HL-60 (cell line): ENCODE results near the gene TENM3.

Experiments used
- DNase-seq, 2 experiments: peaks; one replicate each; pipeline ENCODE4 v3.0.0-alpha.2; 2010 to 2020; ENCODE audit warnings: low read depth in 1 of 2, low spot score in 1 of 2
- H3K27ac ChIP-seq: fragments of 250-450 bp; sonication (Bioruptor Pico); replicated peaks from 2 replicates; pipeline ENCODE4 v1.5.1; 2020; ENCODE audit warnings: mild to moderate bottlenecking, moderate library complexity
- H3K27me3 ChIP-seq: fragments of 250-450 bp; sonication (Bioruptor Pico); 2 replicates; pipeline ENCODE4 v1.5.1; 2021; ENCODE audit warnings: mild to moderate bottlenecking, moderate library complexity; ENCODE audit not compliant: insufficient read depth, poor library complexity, severe bottlenecking
- H3K4me3 ChIP-seq: replicated peaks from 2 replicates; pipeline ENCODE4 v1.5.1; 2011; ENCODE audit warnings: mild to moderate bottlenecking, control low read depth, low read length; ENCODE audit not compliant: insufficient read depth
- GABPA ChIP-seq: IDR thresholded peaks from 2 replicates; pipeline ENCODE4 v1.6.1; 2012; ENCODE audit warnings: low read depth
- POLR2AphosphoS5 ChIP-seq: IDR thresholded peaks from 2 replicates; pipeline ENCODE4 v1.6.1; 2012; ENCODE audit warnings: low read depth
- SPI1 ChIP-seq: IDR thresholded peaks from 2 replicates; pipeline ENCODE4 v1.6.1; 2012; ENCODE audit warnings: low read depth, mild to moderate bottlenecking, borderline replicate concordance
- TF ChIP-seq, protein P1 (sequence below): IDR thresholded peaks from 2 replicates; pipeline ENCODE4 v1.6.1; 2012; ENCODE audit warnings: low read depth; ENCODE audit not compliant: insufficient replicate concordance
- TF ChIP-seq, protein P2 (sequence below): IDR thresholded peaks from one replicate; pipeline ENCODE4 v1.5.1; 2011; ENCODE audit warnings: low read length, control low read depth, inconsistent platforms; ENCODE audit not compliant: insufficient read depth

Gene TENM3

DNA sequence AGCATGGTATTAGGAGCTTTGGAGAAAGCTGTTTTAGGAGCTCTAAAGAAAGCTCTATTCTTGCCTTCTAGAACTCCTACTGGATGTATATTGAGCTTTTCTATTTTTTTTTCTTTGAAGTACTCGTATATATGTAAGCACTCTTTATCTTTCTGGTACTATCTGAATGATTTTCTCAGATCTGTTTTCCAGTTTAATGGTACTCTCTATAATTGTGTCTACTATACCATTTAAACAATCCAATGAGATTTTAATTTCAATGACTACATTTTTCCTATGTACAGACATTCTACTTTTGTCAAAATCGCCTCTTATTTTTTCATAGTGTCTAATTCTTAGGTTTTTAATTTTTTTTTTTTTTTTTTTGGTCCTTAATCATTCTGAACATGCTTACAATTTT, 345.9 kb downstream of the TENM3 start:
- DNase-seq: no peak
- Histone ChIP-seq H3K27ac (no peak overlapping the region), H3K27me3 (no peaks in the 10 kb centered on the region), H3K4me3 (no peak overlapping the region)
- TF ChIP-seq, protein P1, sequence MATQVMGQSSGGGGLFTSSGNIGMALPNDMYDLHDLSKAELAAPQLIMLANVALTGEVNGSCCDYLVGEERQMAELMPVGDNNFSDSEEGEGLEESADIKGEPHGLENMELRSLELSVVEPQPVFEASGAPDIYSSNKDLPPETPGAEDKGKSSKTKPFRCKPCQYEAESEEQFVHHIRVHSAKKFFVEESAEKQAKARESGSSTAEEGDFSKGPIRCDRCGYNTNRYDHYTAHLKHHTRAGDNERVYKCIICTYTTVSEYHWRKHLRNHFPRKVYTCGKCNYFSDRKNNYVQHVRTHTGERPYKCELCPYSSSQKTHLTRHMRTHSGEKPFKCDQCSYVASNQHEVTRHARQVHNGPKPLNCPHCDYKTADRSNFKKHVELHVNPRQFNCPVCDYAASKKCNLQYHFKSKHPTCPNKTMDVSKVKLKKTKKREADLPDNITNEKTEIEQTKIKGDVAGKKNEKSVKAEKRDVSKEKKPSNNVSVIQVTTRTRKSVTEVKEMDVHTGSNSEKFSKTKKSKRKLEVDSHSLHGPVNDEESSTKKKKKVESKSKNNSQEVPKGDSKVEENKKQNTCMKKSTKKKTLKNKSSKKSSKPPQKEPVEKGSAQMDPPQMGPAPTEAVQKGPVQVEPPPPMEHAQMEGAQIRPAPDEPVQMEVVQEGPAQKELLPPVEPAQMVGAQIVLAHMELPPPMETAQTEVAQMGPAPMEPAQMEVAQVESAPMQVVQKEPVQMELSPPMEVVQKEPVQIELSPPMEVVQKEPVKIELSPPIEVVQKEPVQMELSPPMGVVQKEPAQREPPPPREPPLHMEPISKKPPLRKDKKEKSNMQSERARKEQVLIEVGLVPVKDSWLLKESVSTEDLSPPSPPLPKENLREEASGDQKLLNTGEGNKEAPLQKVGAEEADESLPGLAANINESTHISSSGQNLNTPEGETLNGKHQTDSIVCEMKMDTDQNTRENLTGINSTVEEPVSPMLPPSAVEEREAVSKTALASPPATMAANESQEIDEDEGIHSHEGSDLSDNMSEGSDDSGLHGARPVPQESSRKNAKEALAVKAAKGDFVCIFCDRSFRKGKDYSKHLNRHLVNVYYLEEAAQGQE: no peak
- TF ChIP-seq, protein P2, sequence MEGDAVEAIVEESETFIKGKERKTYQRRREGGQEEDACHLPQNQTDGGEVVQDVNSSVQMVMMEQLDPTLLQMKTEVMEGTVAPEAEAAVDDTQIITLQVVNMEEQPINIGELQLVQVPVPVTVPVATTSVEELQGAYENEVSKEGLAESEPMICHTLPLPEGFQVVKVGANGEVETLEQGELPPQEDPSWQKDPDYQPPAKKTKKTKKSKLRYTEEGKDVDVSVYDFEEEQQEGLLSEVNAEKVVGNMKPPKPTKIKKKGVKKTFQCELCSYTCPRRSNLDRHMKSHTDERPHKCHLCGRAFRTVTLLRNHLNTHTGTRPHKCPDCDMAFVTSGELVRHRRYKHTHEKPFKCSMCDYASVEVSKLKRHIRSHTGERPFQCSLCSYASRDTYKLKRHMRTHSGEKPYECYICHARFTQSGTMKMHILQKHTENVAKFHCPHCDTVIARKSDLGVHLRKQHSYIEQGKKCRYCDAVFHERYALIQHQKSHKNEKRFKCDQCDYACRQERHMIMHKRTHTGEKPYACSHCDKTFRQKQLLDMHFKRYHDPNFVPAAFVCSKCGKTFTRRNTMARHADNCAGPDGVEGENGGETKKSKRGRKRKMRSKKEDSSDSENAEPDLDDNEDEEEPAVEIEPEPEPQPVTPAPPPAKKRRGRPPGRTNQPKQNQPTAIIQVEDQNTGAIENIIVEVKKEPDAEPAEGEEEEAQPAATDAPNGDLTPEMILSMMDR: no peak
- TF ChIP-seq SPI1: no peak
- no peak for TF ChIP-seq GABPA
- no peak for TF ChIP-seq POLR2AphosphoS5

DNA sequence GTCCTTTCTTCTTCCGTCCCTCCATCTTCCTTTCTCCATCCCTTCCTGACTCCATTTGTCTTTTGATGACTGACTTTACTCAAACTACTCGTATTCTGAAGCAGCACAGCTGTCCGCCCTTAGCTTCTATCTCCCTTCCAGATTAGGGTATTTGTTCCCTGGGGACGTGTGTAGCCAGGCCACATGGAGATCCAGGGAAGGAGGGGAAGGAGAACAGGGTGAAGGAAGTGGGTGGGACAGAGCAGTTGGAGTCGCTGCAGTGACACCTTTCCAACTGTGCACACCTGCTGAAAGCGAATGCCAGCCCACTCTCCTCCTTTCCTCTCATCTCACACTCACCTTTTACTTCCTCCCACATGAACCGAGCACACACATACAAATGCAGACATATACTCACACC, 350.2 kb downstream of the TENM3 start:
- no peak overlapping the region for H3K4me3 ChIP-seq
- H3K27ac ChIP-seq: no peak overlapping the region

DNA sequence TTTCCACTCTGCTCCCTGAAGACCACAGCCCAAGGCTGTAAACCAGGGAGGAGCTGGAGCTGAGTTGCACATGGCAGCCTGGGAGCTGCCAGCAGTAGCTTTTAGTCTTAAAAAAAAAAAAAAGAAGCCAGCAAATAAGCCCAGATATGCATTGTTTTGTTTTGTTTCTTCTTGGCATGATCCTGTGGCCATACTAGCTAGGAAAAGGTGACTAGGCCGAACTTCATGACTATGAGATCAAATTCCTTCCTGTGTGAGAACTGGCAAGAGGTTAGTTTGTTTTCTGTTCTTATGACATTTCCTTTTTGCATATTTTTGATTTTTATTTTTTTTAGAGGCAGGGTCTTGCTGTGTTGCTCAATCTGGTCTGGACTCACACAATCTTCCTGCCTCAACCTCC, 350.7 kb downstream of the TENM3 start:
- H3K27me3 ChIP-seq: no peaks in the 10 kb centered on the region
- H3K4me3 ChIP-seq: no peak overlapping the region
- no peak for DNase-seq
- TF ChIP-seq POLR2AphosphoS5 (no peak), SPI1 (no peak), GABPA (no peak)
- TF ChIP-seq, protein P1: no peak
- TF ChIP-seq, protein P2: no peak
- H3K27ac ChIP-seq: no peak overlapping the region

More for the DNA sequence above, 350.2 kb downstream of the TENM3 start:
- H3K27me3 ChIP-seq: no peaks in the 10 kb centered on the region
- TF ChIP-seq, protein P1: no peak
- no peak for TF ChIP-seq GABPA
- TF ChIP-seq, protein P2: no peak
- no peak for DNase-seq
